Mucosa of rectum (tissue), 2 donors: ENCODE measurements around the gene FXYD5.
"Not testable (repeated sequence)": the region's sequence is repeated elsewhere in the genome, so short reads cannot be mapped to it uniquely, and the experiment has no call there.

Experiments used
- H3K27ac ChIP-seq, 2 donors: one replicate each; pipeline ENCODE4 v1.7.0; 2013; ENCODE audit warnings: inconsistent platforms in 2 of 2, low read depth in 2 of 2, low read length in 2 of 2
- H3K27me3 ChIP-seq, 2 donors: one replicate each; pipeline ENCODE4 v1.7.0; 2013; ENCODE audit warnings: low read length in 2 of 2; ENCODE audit not compliant: control insufficient read depth in 2 of 2, insufficient read depth in 2 of 2
- H3K36me3 ChIP-seq, 2 donors: one replicate each; pipeline ENCODE4 v1.7.0; 2013; ENCODE audit warnings: low read length in 2 of 2; ENCODE audit not compliant: control insufficient read depth in 2 of 2, insufficient read depth in 2 of 2
- H3K4me1 ChIP-seq, 2 donors: one replicate each; pipeline ENCODE4 v1.7.0; 2013; ENCODE audit warnings: low read length in 2 of 2, mild to moderate bottlenecking in 1 of 2; ENCODE audit not compliant: control insufficient read depth in 2 of 2, insufficient read depth in 2 of 2
- H3K4me3 ChIP-seq, 2 donors: one replicate each; pipeline ENCODE4 v1.7.0; 2013; ENCODE audit warnings: low read length in 2 of 2
- H3K9ac ChIP-seq, 2 donors: one replicate each; pipeline ENCODE4 v1.7.0; 2013; ENCODE audit warnings: low read length in 2 of 2, low read depth in 1 of 2, mild to moderate bottlenecking in 1 of 2
- H3K9me3 ChIP-seq, 2 donors: one replicate each; pipeline ENCODE4 v1.7.0; 2013; ENCODE audit warnings: low read length in 2 of 2; ENCODE audit not compliant: control insufficient read depth in 2 of 2
- donor health status: healthy.
- donor health status: Normal muscosa, but diverticular disease.

The FXYD5 gene

GRCh38 chr19:35127871-35128270, 26.7 kb upstream of the FXYD5 start:
- H3K9me3 ChIP-seq: no peaks in the 10 kb centered on the region
- H3K27me3 ChIP-seq: no peaks in the 10 kb centered on the region
- no peak overlapping the region for H3K4me3 ChIP-seq
- peaks cover 8 to 10% of the 10 kb centered on the region in 2 donors for H3K36me3 ChIP-seq
- peaks cover 49 to 76% of the 10 kb centered on the region in 2 donors for H3K4me1 ChIP-seq
- peak overlapping the region in 1 of 2 donors; percentile 63 for H3K9ac ChIP-seq
- H3K27ac ChIP-seq: peak overlapping the region; percentile 77 to 100

GRCh38 chr19:35128398-35129057, 26.0 kb upstream of the FXYD5 start:
- no peaks in the 10 kb centered on the region for H3K27me3 ChIP-seq
- peak overlapping the region; percentile 77 to 100 for H3K27ac ChIP-seq
- peak overlapping the region; percentile 1 to 63 for H3K9ac ChIP-seq
- H3K36me3 ChIP-seq: peaks cover 1 to 4% of the 10 kb centered on the region in 2 donors
- no peak overlapping the region for H3K4me3 ChIP-seq
- H3K9me3 ChIP-seq: no peaks in the 10 kb centered on the region
- H3K4me1 ChIP-seq: peaks cover 49 to 70% of the 10 kb centered on the region in 2 donors

- H3K27me3 ChIP-seq, H3K4me3 ChIP-seq, H3K36me3 ChIP-seq, H3K9me3 ChIP-seq: not testable (repeated sequence)
- peak overlapping the region; percentile 87 to 100 for H3K27ac ChIP-seq
- H3K9ac ChIP-seq: peak overlapping the region in 1 of 2 donors; percentile 71
- peaks cover 45 to 58% of the 10 kb centered on the region in 2 donors for H3K4me1 ChIP-seq
Measured at GRCh38 chr19:35129724-35130274, 24.7 kb upstream of the FXYD5 start.

- H3K9me3 ChIP-seq: no peaks in the 10 kb centered on the region
- H3K9ac ChIP-seq: peak overlapping the region; percentile 56 to 71
- H3K4me1 ChIP-seq: peaks cover 37 to 56% of the 10 kb centered on the region in 2 donors
- H3K27me3 ChIP-seq: no peaks in the 10 kb centered on the region
- peak overlapping the region; percentile 87 to 100 for H3K27ac ChIP-seq
- H3K36me3 ChIP-seq: no peaks in the 10 kb centered on the region
- peak overlapping the region; percentile 7 to 15 for H3K4me3 ChIP-seq
Measured at GRCh38 chr19:35130761-35131720, 23.5 kb upstream of the FXYD5 start.

DNA sequence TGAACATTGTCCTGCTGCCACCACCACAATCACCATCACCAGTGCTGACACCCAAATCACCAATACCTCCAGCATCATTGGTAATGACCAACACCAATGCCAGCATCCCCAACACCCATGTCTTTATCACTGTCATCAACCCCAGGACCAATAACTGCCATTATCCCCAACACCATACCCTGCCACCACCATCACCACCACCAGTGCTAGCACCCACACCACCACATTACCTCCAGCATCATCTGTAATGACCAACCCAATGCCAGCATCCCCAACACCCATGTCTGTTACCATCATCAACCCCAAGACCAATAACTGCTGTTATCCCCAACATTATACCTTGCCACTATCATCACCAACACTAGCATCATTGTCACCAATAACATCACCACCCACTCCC, 22.3 kb upstream of the FXYD5 start:
- H3K4me1 ChIP-seq: peaks cover 42 to 54% of the 10 kb centered on the region in 2 donors
- H3K9me3 ChIP-seq: no peaks in the 10 kb centered on the region
- H3K27ac ChIP-seq: peak overlapping the region in 1 of 2 donors; percentile 100
- no peaks in the 10 kb centered on the region for H3K36me3 ChIP-seq
- no peaks in the 10 kb centered on the region for H3K27me3 ChIP-seq
- no peak overlapping the region for H3K9ac ChIP-seq
- H3K4me3 ChIP-seq: no peak overlapping the region

- peak overlapping the region in 1 of 2 donors; percentile 26 for H3K4me3 ChIP-seq
- peak overlapping the region in 1 of 2 donors; percentile 37 for H3K9ac ChIP-seq
Measured at GRCh38 chr19:35133826-35134225, 20.7 kb upstream of the FXYD5 start.

GRCh38 chr19:35134601-35135242, 19.8 kb upstream of the FXYD5 start, which contains the start of gene LGI4:
LGI4 (minus strand) TSS chr19:35135059; CDS start chr19:35134680, 379 bp downstream.
- H3K4me3 ChIP-seq: peak within 1 kb of the TSS; percentile 7 to 26
- peak within 1 kb of the TSS; percentile 67 to 81 for H3K27ac ChIP-seq
- peak within 1 kb of the TSS in 1 of 2 donors; percentile 61 for H3K9ac ChIP-seq

More at GRCh38 chr19:35133826-35134225, 20.7 kb upstream of the FXYD5 start:
- Histone ChIP-seq H3K9me3 (no peaks in the 10 kb centered on the region), H3K27ac (peak overlapping the region in 1 of 2 donors; percentile 23), H3K27me3 (no peaks in the 10 kb centered on the region), H3K4me1 (peaks cover 29 to 43% of the 10 kb centered on the region in 2 donors), H3K36me3 (no peaks in the 10 kb centered on the region)

GRCh38 chr19:35135389-35135909, 19.1 kb upstream of the FXYD5 start:
- H3K36me3 ChIP-seq: no peaks in the 10 kb centered on the region
- H3K9me3 ChIP-seq: no peaks in the 10 kb centered on the region
- peaks cover 25 to 45% of the 10 kb centered on the region in 2 donors for H3K4me1 ChIP-seq
- peak overlapping the region in 1 of 2 donors; percentile 61 for H3K9ac ChIP-seq
- H3K27me3 ChIP-seq: no peaks in the 10 kb centered on the region
- H3K27ac ChIP-seq: peak overlapping the region; percentile 67 to 81
- peak overlapping the region; percentile 7 to 26 for H3K4me3 ChIP-seq

More at GRCh38 chr19:35134601-35135242, 19.8 kb upstream of the FXYD5 start, which contains the start of gene LGI4:
- peaks cover 23 to 44% of the 10 kb centered on the region in 2 donors for H3K4me1 ChIP-seq
- no peaks in the 10 kb centered on the region for H3K9me3 ChIP-seq
- H3K27me3 ChIP-seq: no peaks in the 10 kb centered on the region
- no peaks in the 10 kb centered on the region for H3K36me3 ChIP-seq

DNA sequence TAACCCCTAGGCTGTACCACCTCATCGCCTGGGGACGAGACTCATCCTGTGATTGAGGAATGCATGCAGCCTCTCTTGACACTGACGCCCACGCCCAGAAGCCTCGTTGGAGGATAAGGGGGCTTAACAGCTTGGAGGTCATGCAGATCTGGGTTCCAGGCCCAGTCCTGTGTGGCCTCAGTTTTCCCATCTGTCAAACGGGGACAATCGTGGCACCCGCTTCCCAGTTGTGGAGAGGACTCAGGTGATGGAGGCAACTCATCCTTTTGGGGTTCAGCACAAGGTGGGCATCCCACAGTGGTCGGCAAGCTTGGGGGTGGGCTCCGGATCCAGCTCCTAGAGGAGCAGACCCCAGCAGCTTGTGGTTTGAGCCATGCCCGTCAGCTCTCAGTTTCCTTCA, 18.3 kb upstream of the FXYD5 start:
- Histone ChIP-seq H3K4me1 (peaks cover 25 to 39% of the 10 kb centered on the region in 2 donors), H3K9me3 (no peaks in the 10 kb centered on the region), H3K36me3 (no peaks in the 10 kb centered on the region), H3K27me3 (no peaks in the 10 kb centered on the region), H3K4me3 (no peak overlapping the region), H3K27ac (peak overlapping the region; percentile 19 to 81), H3K9ac (no peak overlapping the region)
